Neural cell (in vitro differentiated cells): Measurements from ENCODE around the gene CUX1. TPM values are rescaled to one million over a fixed set of nuclear protein-coding genes. Genes with fewer than 3 reads are reported as not detected.

Experiments
- H2AFZ ChIP-seq: fragments of 200-600, 300-800 bp; sonication (generic), shearing (Covaris generic); 2 replicates; pipeline ENCODE4 v1.6.0; 2014; ENCODE audit warnings: low read depth, mild to moderate bottlenecking, antibody characterized with exemption, low read length, moderate library complexity
- H3F3A ChIP-seq: fragments of 200-600 bp; shearing (Covaris generic); 2 replicates; pipeline ENCODE4 v1.6.1; 2016; ENCODE audit warnings: mild to moderate bottlenecking, moderate library complexity, mixed read lengths, antibody characterized with exemption, low read length; ENCODE audit not compliant: insufficient read depth, poor library complexity, severe bottlenecking
- H3K27ac ChIP-seq: fragments of 200-600, 300-800 bp; sonication (generic), shearing (Covaris generic); 2 replicates; pipeline ENCODE4 v1.5.1; 2014; ENCODE audit warnings: mild to moderate bottlenecking, low read length, moderate library complexity
- H3K27me3 ChIP-seq: fragments of 300-800, 200-600 bp; sonication (generic), shearing (Covaris generic); 2 replicates; pipeline ENCODE4 v1.6.0; 2014; ENCODE audit warnings: mild to moderate bottlenecking, low read depth, low read length, moderate library complexity; ENCODE audit not compliant: insufficient read depth
- H3K36me3 ChIP-seq: fragments of 300-800, 200-600 bp; sonication (generic), shearing (Covaris generic); 2 replicates; pipeline ENCODE4 v1.5.1; 2014; ENCODE audit warnings: mild to moderate bottlenecking, antibody characterized with exemption, low read length, moderate library complexity; ENCODE audit not compliant: insufficient read depth
- H3K4me2 ChIP-seq: fragments of 300-800, 200-600 bp; sonication (generic), shearing (Covaris generic); 2 replicates; pipeline ENCODE4 v1.6.0; 2014; ENCODE audit warnings: mild to moderate bottlenecking, low read length
- H3K4me3 ChIP-seq: fragments of 300-800, 200-600 bp; sonication (generic), shearing (Covaris generic); 2 replicates; pipeline ENCODE4 v1.5.1; 2014; ENCODE audit warnings: mild to moderate bottlenecking, low read length, moderate library complexity
- H3K79me2 ChIP-seq: fragments of 200-600 bp; shearing (Covaris generic); replicated peaks from 2 replicates; pipeline ENCODE4 v1.6.0; 2014; ENCODE audit warnings: mild to moderate bottlenecking, low read length, moderate library complexity; ENCODE audit not compliant: insufficient read depth
- H3K9ac ChIP-seq: fragments of 300-800, 200-600 bp; sonication (generic), shearing (Covaris generic); 2 replicates; pipeline ENCODE4 v1.6.1; 2016; ENCODE audit warnings: mild to moderate bottlenecking, low read length, mixed read lengths
- H3K9me2 ChIP-seq: fragments of 200-600 bp; shearing (Covaris generic); 2 replicates; pipeline ENCODE4 v1.6.1; 2016; ENCODE audit warnings: mild to moderate bottlenecking, low read length, mixed read lengths; ENCODE audit not compliant: insufficient read depth
- H3K9me3 ChIP-seq: fragments of 200-600, 300-800 bp; sonication (generic), shearing (Covaris generic); 2 replicates; pipeline ENCODE4 v1.6.1; 2016; ENCODE audit warnings: mild to moderate bottlenecking, mixed run types, low read length, moderate library complexity, mixed read lengths
- H4K20me1 ChIP-seq: fragments of 200-600 bp; shearing (Covaris generic); 2 replicates; pipeline ENCODE4 v1.6.1; 2016; ENCODE audit warnings: mild to moderate bottlenecking, mixed run types; ENCODE audit not compliant: insufficient read depth
- CTCF ChIP-seq: fragments of 450-650 bp; IDR thresholded peaks from 2 replicates; pipeline ENCODE4 v1.5.1; 2014; ENCODE audit warnings: antibody characterized with exemption, mild to moderate bottlenecking, moderate library complexity; ENCODE audit not compliant: poor library complexity, severe bottlenecking
- EP300 ChIP-seq: fragments of 450-650 bp; conservative IDR thresholded peaks from 2 replicates; pipeline ENCODE4 v1.6.1; 2014; ENCODE audit warnings: antibody characterized with exemption, mild to moderate bottlenecking, moderate library complexity; ENCODE audit not compliant: poor library complexity, severe bottlenecking
- EZH2 ChIP-seq: fragments of 200-600, 300-800 bp; shearing (Covaris generic), sonication (generic); IDR thresholded peaks from 2 replicates; pipeline ENCODE4 v1.6.1; 2014; ENCODE audit warnings: antibody characterized with exemption, low read length, borderline replicate concordance, mild to moderate bottlenecking; ENCODE audit not compliant: insufficient read depth, poor library complexity, severe bottlenecking
- MXI1 ChIP-seq: fragments of 450-650 bp; conservative IDR thresholded peaks from 2 replicates; pipeline ENCODE4 v1.6.1; 2014; ENCODE audit warnings: antibody characterized with exemption, mild to moderate bottlenecking; ENCODE audit not compliant: poor library complexity, severe bottlenecking
- POLR2AphosphoS5 ChIP-seq: IDR thresholded peaks from 2 replicates; pipeline ENCODE4 v1.6.1; 2012
- RAD21 ChIP-seq: fragments of 450-650 bp; conservative IDR thresholded peaks from 2 replicates; pipeline ENCODE4 v1.6.1; 2014; ENCODE audit warnings: antibody characterized with exemption, mild to moderate bottlenecking, moderate library complexity
- REST ChIP-seq: IDR thresholded peaks from 2 replicates; pipeline ENCODE4 v1.6.1; 2012; ENCODE audit warnings: borderline replicate concordance
- SMC3 ChIP-seq: fragments of 450-650 bp; conservative IDR thresholded peaks from 2 replicates; pipeline ENCODE4 v1.6.1; 2014; ENCODE audit warnings: antibody characterized with exemption, mild to moderate bottlenecking, moderate library complexity; ENCODE audit not compliant: poor library complexity
- TAF1 ChIP-seq: IDR thresholded peaks from 2 replicates; pipeline ENCODE4 v1.6.1; 2012; ENCODE audit warnings: low read depth
- polyA plus RNA-seq: library from polyadenylated mRNA; depleted of rRNA; stranded (reverse); fragments of >200 nt; gene quantifications from 2 replicates; pipeline ENCODE4 v1.2.3, GENCODE V29; 2014

Gene CUX1
- polyA plus RNA-seq, 1 donor from 2014 or later: 26.6 TPM

GRCh38 chr7:102004229-102004628 lies 186.8 kb downstream of the CUX1 start:
- Histone ChIP-seq H3K27ac (no peak overlapping the region), H4K20me1 (no peaks in the 10 kb centered on the region), H3K79me2 (no peaks in the 10 kb centered on the region), H2AFZ (no peak overlapping the region), H3K4me2 (no peak overlapping the region), H3K9me2 (no peaks in the 10 kb centered on the region), H3K36me3 (no peaks in the 10 kb centered on the region), H3K4me3 (no peak overlapping the region), H3K9me3 (no peaks in the 10 kb centered on the region), H3K9ac (no peak overlapping the region), H3K27me3 (no peaks in the 10 kb centered on the region), H3F3A (no peaks in the 10 kb centered on the region)
- TF ChIP-seq POLR2AphosphoS5: no peak
- TF ChIP-seq EZH2: no peak
- no peak for TF ChIP-seq MXI1
- no peak for TF ChIP-seq REST
- no peak for TF ChIP-seq SMC3
- no peak for TF ChIP-seq CTCF
- TF ChIP-seq TAF1: no peak
- TF ChIP-seq RAD21: no peak
- no peak for TF ChIP-seq EP300

GRCh38 chr7:102004848-102005247 lies 187.4 kb downstream of the CUX1 start:
- Histone ChIP-seq H3K4me3 (no peak overlapping the region), H2AFZ (no peak overlapping the region), H3K27me3 (no peaks in the 10 kb centered on the region), H3K27ac (no peak overlapping the region), H3K9me3 (no peaks in the 10 kb centered on the region), H3K9ac (no peak overlapping the region), H3K4me2 (no peak overlapping the region), H3K9me2 (no peaks in the 10 kb centered on the region), H3K36me3 (no peaks in the 10 kb centered on the region), H4K20me1 (no peaks in the 10 kb centered on the region), H3K79me2 (no peaks in the 10 kb centered on the region), H3F3A (no peaks in the 10 kb centered on the region)
- TF ChIP-seq MXI1: no peak
- no peak for TF ChIP-seq CTCF
- no peak for TF ChIP-seq EP300
- TF ChIP-seq REST: no peak
- TF ChIP-seq SMC3: no peak
- TF ChIP-seq TAF1: no peak
- no peak for TF ChIP-seq POLR2AphosphoS5
- no peak for TF ChIP-seq EZH2
- no peak for TF ChIP-seq RAD21
